ENCODE data around the gene AHNAK.
A peak's percentile ranks its signal among the peaks of the same experiment; 100 is the strongest.
"Not testable (repeated sequence)": the region's sequence is repeated elsewhere in the genome, so short reads cannot be mapped to it uniquely, and the experiment has no call there.

The AHNAK gene

GRCh38 chr11:62546244-62546928 is at the start of gene AHNAK:
Gene AHNAK, minus strand, starts transcription at chr11:62546806. Its CDS starts 10,708 bp downstream, at chr11:62536098.
- peaks cover 85% of the 10 kb centered on the region for H3K27me3 ChIP-seq (ENCODE audit: control insufficient read depth, insufficient read depth, low read length)
- H3K9ac ChIP-seq (ENCODE audit: low read length): peak within 1 kb of the TSS; percentile 30
- H3K4me1 ChIP-seq (ENCODE audit: control insufficient read depth, low read depth, low read length): peaks cover 11% of the 10 kb centered on the region
- H3K9me3 ChIP-seq (ENCODE audit: control insufficient read depth, low read depth, low read length): no peaks in the 10 kb centered on the region
- H3K27ac ChIP-seq (ENCODE audit: low read length): no peak within 1 kb of the TSS
- no peaks in the 10 kb centered on the region for H3K36me3 ChIP-seq (ENCODE audit: control insufficient read depth, low read depth, low read length)
- peak within 1 kb of the TSS; percentile 70 for H3K4me3 ChIP-seq (ENCODE audit: low read length)

GRCh38 chr11:62595124-62595523 is 48.5 kb upstream of the AHNAK start:
- H3K4me1 ChIP-seq (ENCODE audit: control insufficient read depth, low read depth, low read length): peaks cover 24% of the 10 kb centered on the region
- H3K4me3 ChIP-seq (ENCODE audit: low read length): no peak overlapping the region
- no peaks in the 10 kb centered on the region for H3K27me3 ChIP-seq (ENCODE audit: control insufficient read depth, insufficient read depth, low read length)
- no peaks in the 10 kb centered on the region for H3K9me3 ChIP-seq (ENCODE audit: control insufficient read depth, low read depth, low read length)
- H3K27ac ChIP-seq (ENCODE audit: low read length): no peak overlapping the region
- H3K36me3 ChIP-seq (ENCODE audit: control insufficient read depth, low read depth, low read length): peaks cover 58% of the 10 kb centered on the region
- H3K9ac ChIP-seq (ENCODE audit: low read length): no peak overlapping the region

- Histone ChIP-seq H3K4me1 (ENCODE audit: control insufficient read depth, low read depth, low read length) (peaks cover 12% of the 10 kb centered on the region), H3K27ac (ENCODE audit: low read length) (no peak overlapping the region), H3K4me3 (ENCODE audit: low read length) (no peak overlapping the region), H3K36me3 (ENCODE audit: control insufficient read depth, low read depth, low read length) (peaks cover 51% of the 10 kb centered on the region), H3K9ac (ENCODE audit: low read length) (no peak overlapping the region), H3K27me3 (ENCODE audit: control insufficient read depth, insufficient read depth, low read length) (no peaks in the 10 kb centered on the region), H3K9me3 (ENCODE audit: control insufficient read depth, low read depth, low read length) (no peaks in the 10 kb centered on the region)
These were observed 46.9 kb upstream of the AHNAK start for GRCh38 chr11:62593434-62594044.

GRCh38 chr11:62592989-62593421 is 46.4 kb upstream of the AHNAK start:
- peaks cover 12% of the 10 kb centered on the region for H3K4me1 ChIP-seq (ENCODE audit: control insufficient read depth, low read depth, low read length)
- H3K27me3 ChIP-seq (ENCODE audit: control insufficient read depth, insufficient read depth, low read length): no peaks in the 10 kb centered on the region
- H3K36me3 ChIP-seq (ENCODE audit: control insufficient read depth, low read depth, low read length): peaks cover 49% of the 10 kb centered on the region
- no peak overlapping the region for H3K9ac ChIP-seq (ENCODE audit: low read length)
- H3K27ac ChIP-seq (ENCODE audit: low read length): no peak overlapping the region
- no peak overlapping the region for H3K4me3 ChIP-seq (ENCODE audit: low read length)
- no peaks in the 10 kb centered on the region for H3K9me3 ChIP-seq (ENCODE audit: control insufficient read depth, low read depth, low read length)

- Histone ChIP-seq H3K9me3 (ENCODE audit: control insufficient read depth, low read depth, low read length) (no peaks in the 10 kb centered on the region), H3K27ac (ENCODE audit: low read length) (peak overlapping the region; percentile 74), H3K27me3 (ENCODE audit: control insufficient read depth, insufficient read depth, low read length) (no peaks in the 10 kb centered on the region), H3K36me3 (ENCODE audit: control insufficient read depth, low read depth, low read length) (peaks cover 49% of the 10 kb centered on the region), H3K4me3 (ENCODE audit: low read length) (peak overlapping the region; percentile 78), H3K4me1 (ENCODE audit: control insufficient read depth, low read depth, low read length) (peaks cover 12% of the 10 kb centered on the region), H3K9ac (ENCODE audit: low read length) (peak overlapping the region; percentile 91)
These were observed 45.7 kb upstream of the AHNAK start for GRCh38 chr11:62592146-62592815.

- H3K9ac ChIP-seq (ENCODE audit: low read length): peak within 1 kb of the TSS; percentile 91
- H3K27ac ChIP-seq (ENCODE audit: low read length): peak within 1 kb of the TSS; percentile 74
- H3K4me1 ChIP-seq (ENCODE audit: control insufficient read depth, low read depth, low read length): peaks cover 12% of the 10 kb centered on the region
- H3K9me3 ChIP-seq (ENCODE audit: control insufficient read depth, low read depth, low read length): no peaks in the 10 kb centered on the region
- peak within 1 kb of the TSS; percentile 78 for H3K4me3 ChIP-seq (ENCODE audit: low read length)
- peaks cover 43% of the 10 kb centered on the region for H3K36me3 ChIP-seq (ENCODE audit: control insufficient read depth, low read depth, low read length)
- H3K27me3 ChIP-seq (ENCODE audit: control insufficient read depth, insufficient read depth, low read length): no peaks in the 10 kb centered on the region
These were observed 45.0 kb upstream of the AHNAK start, which contains the start of gene TUT1 for GRCh38 chr11:62591448-62592145. Gene TUT1, minus strand, starts transcription at chr11:62591523. Its CDS starts 38 bp downstream, at chr11:62591485.

GRCh38 chr11:62588966-62589637 is 42.5 kb upstream of the AHNAK start:
- Histone ChIP-seq H3K9me3 (ENCODE audit: control insufficient read depth, low read depth, low read length) (no peaks in the 10 kb centered on the region), H3K36me3 (ENCODE audit: control insufficient read depth, low read depth, low read length) (peaks cover 23% of the 10 kb centered on the region), H3K9ac (ENCODE audit: low read length) (no peak overlapping the region), H3K27ac (ENCODE audit: low read length) (no peak overlapping the region), H3K27me3 (ENCODE audit: control insufficient read depth, insufficient read depth, low read length) (no peaks in the 10 kb centered on the region), H3K4me3 (ENCODE audit: low read length) (no peak overlapping the region), H3K4me1 (ENCODE audit: control insufficient read depth, low read depth, low read length) (peaks cover 12% of the 10 kb centered on the region)

GRCh38 chr11:62585356-62585755 is 38.8 kb upstream of the AHNAK start:
- not testable (repeated sequence) for H3K27ac ChIP-seq (ENCODE audit: low read length); H3K4me1 ChIP-seq (ENCODE audit: control insufficient read depth, low read depth, low read length); H3K9ac ChIP-seq (ENCODE audit: low read length); H3K27me3 ChIP-seq (ENCODE audit: control insufficient read depth, insufficient read depth, low read length); H3K4me3 ChIP-seq (ENCODE audit: low read length); H3K9me3 ChIP-seq (ENCODE audit: control insufficient read depth, low read depth, low read length)
- peaks cover 26% of the 10 kb centered on the region for H3K36me3 ChIP-seq (ENCODE audit: control insufficient read depth, low read depth, low read length)

- peaks cover 35% of the 10 kb centered on the region for H3K36me3 ChIP-seq (ENCODE audit: control insufficient read depth, low read depth, low read length)
- not testable (repeated sequence) for H3K4me1 ChIP-seq (ENCODE audit: control insufficient read depth, low read depth, low read length); H3K4me3 ChIP-seq (ENCODE audit: low read length); H3K27ac ChIP-seq (ENCODE audit: low read length); H3K27me3 ChIP-seq (ENCODE audit: control insufficient read depth, insufficient read depth, low read length); H3K9ac ChIP-seq (ENCODE audit: low read length); H3K9me3 ChIP-seq (ENCODE audit: control insufficient read depth, low read depth, low read length)
These were observed 35.1 kb upstream of the AHNAK start for GRCh38 chr11:62581735-62582134.

GRCh38 chr11:62580959-62581715 is 34.5 kb upstream of the AHNAK start:
- Histone ChIP-seq H3K4me1 (ENCODE audit: control insufficient read depth, low read depth, low read length) (no peaks in the 10 kb centered on the region), H3K36me3 (ENCODE audit: control insufficient read depth, low read depth, low read length) (peaks cover 37% of the 10 kb centered on the region), H3K4me3 (ENCODE audit: low read length) (no peak overlapping the region), H3K27ac (ENCODE audit: low read length) (no peak overlapping the region), H3K9ac (ENCODE audit: low read length) (no peak overlapping the region), H3K27me3 (ENCODE audit: control insufficient read depth, insufficient read depth, low read length) (no peaks in the 10 kb centered on the region), H3K9me3 (ENCODE audit: control insufficient read depth, low read depth, low read length) (no peaks in the 10 kb centered on the region)

Measured in iPS-18a (cell line).